OCI-LY1 (cell line): ENCODE data around the gene RBKS.
"Not testable (repeated sequence)": the region's sequence is repeated elsewhere in the genome, so short reads cannot be mapped to it uniquely, and the experiment has no call there.

Source experiments
- CTCF ChIP-seq: fragments of 200-600 bp; sonication (generic), shearing (Covaris generic); IDR thresholded peaks from 2 replicates; pipeline ENCODE4 v1.5.1; 2017; ENCODE audit warnings: mild to moderate bottlenecking, antibody characterized with exemption, low read length, moderate library complexity, mixed read lengths
- EZH2 ChIP-seq: fragments of 200-600 bp; sonication (generic), shearing (Covaris generic); IDR thresholded peaks from 2 replicates; pipeline ENCODE4 v1.8.0; 2017; ENCODE audit warnings: borderline replicate concordance, mixed run types, mild to moderate bottlenecking, antibody characterized with exemption, low read length, moderate library complexity, mixed read lengths

GRCh38 chr2:27748803-27749554 is 141.2 kb downstream of the RBKS start:
- TF ChIP-seq CTCF, EZH2: not testable (repeated sequence)
